22Rv1 (cell line): ENCODE results near the gene CD93.

ENCODE experiments used
- ZFX ChIP-seq: fragments of 450-650 bp; IDR thresholded peaks from 2 replicates; pipeline ENCODE4 v1.6.1; 2017; ENCODE audit warnings: antibody characterized with exemption, borderline replicate concordance
- TF ChIP-seq, protein P1 (sequence below): fragments of 450-650 bp; IDR thresholded peaks from 2 replicates; pipeline ENCODE4 v1.5.1; 2017; ENCODE audit warnings: mild to moderate bottlenecking

DNA sequence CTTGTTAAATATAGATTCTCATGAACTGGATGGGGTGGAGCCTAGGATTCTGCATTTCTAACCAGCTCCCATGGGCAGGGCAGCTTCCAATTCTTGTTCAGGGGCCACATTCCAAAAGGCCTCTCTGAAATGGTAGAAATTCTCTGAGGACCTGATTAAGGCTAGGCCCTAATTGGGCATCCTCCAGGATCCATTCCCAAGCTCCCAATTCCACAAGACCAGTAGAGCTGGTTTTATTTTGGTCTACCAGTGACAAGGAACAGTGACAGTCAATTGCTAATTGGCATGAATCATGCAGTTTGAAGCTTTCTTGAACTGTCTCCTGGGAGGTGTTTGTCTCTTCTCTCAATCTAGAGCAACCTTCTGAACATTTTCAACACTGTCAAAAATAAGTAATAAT is 39.7 kb downstream of the CD93 start:
- no peak for TF ChIP-seq ZFX
- TF ChIP-seq, protein P1, sequence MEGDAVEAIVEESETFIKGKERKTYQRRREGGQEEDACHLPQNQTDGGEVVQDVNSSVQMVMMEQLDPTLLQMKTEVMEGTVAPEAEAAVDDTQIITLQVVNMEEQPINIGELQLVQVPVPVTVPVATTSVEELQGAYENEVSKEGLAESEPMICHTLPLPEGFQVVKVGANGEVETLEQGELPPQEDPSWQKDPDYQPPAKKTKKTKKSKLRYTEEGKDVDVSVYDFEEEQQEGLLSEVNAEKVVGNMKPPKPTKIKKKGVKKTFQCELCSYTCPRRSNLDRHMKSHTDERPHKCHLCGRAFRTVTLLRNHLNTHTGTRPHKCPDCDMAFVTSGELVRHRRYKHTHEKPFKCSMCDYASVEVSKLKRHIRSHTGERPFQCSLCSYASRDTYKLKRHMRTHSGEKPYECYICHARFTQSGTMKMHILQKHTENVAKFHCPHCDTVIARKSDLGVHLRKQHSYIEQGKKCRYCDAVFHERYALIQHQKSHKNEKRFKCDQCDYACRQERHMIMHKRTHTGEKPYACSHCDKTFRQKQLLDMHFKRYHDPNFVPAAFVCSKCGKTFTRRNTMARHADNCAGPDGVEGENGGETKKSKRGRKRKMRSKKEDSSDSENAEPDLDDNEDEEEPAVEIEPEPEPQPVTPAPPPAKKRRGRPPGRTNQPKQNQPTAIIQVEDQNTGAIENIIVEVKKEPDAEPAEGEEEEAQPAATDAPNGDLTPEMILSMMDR, result no peak
